Measurements from ENCODE around the gene DUSP21.
"Not testable (repeated sequence)": the region's sequence is repeated elsewhere in the genome, so short reads cannot be mapped to it uniquely, and the experiment has no call there.

The DUSP21 gene

GRCh38 chrX:44843753-44844152 is at the start of gene DUSP21:
DUSP21 (plus strand) TSS chrX:44844021; CDS start chrX:44844133, 112 bp downstream.
- no peak for DNase-seq (ENCODE audit: low read depth)

GRCh38 chrX:44795945-44796450 is 47.8 kb upstream of the DUSP21 start:
- DNase-seq (ENCODE audit: low read depth) = no peak

- DNase-seq (ENCODE audit: low read depth) = no peak
Measured at GRCh38 chrX:44802613-44803012, 41.2 kb upstream of the DUSP21 start.

GRCh38 chrX:44815681-44816080 is 28.1 kb upstream of the DUSP21 start:
- no peak for DNase-seq (ENCODE audit: low read depth)

GRCh38 chrX:44816367-44816766 is 27.5 kb upstream of the DUSP21 start:
- DNase-seq (ENCODE audit: low read depth) = no peak

- no peak for DNase-seq (ENCODE audit: low read depth)
Measured at GRCh38 chrX:44817029-44817428, 26.8 kb upstream of the DUSP21 start.

- DNase-seq (ENCODE audit: low read depth) = no peak
Measured at GRCh38 chrX:44822601-44823000, 21.2 kb upstream of the DUSP21 start.

GRCh38 chrX:44823193-44823592 is 20.6 kb upstream of the DUSP21 start:
- DNase-seq (ENCODE audit: low read depth) = not testable (repeated sequence)

- DNase-seq (ENCODE audit: low read depth) = no peak
Measured at GRCh38 chrX:44828008-44828605, 15.7 kb upstream of the DUSP21 start.

GRCh38 chrX:44829832-44830231 is 14.0 kb upstream of the DUSP21 start:
- DNase-seq (ENCODE audit: low read depth) = no peak

GRCh38 chrX:44842550-44843317 is 1.1 kb upstream of the DUSP21 start:
- no peak for DNase-seq (ENCODE audit: low read depth)

- DNase-seq (ENCODE audit: low read depth) = no peak
Measured at GRCh38 chrX:44843318-44843702, 511 bp upstream of the DUSP21 start.

- DNase-seq (ENCODE audit: low read depth) = no peak
Measured at GRCh38 chrX:44844204-44844603, 383 bp downstream of the DUSP21 start.

GRCh38 chrX:44850891-44851290 is 7.1 kb downstream of the DUSP21 start:
- DNase-seq (ENCODE audit: low read depth) = not testable (repeated sequence)

- no peak for DNase-seq (ENCODE audit: low read depth)
Measured at GRCh38 chrX:44871114-44871645, 27.4 kb downstream of the DUSP21 start.

GRCh38 chrX:44871931-44872820 is 28.4 kb downstream of the DUSP21 start:
- DNase-seq (ENCODE audit: low read depth) = peak; percentile 39

GRCh38 chrX:44872821-44873414 is 29.1 kb downstream of the DUSP21 start, which contains the start of gene KDM6A:
KDM6A (plus strand) TSS chrX:44873188; CDS start chrX:44873552, 364 bp downstream.
- peak; percentile 100 for DNase-seq (ENCODE audit: low read depth)

GRCh38 chrX:44873415-44874276 is 29.8 kb downstream of the DUSP21 start:
- peak; percentile 29 for DNase-seq (ENCODE audit: low read depth)

- DNase-seq (ENCODE audit: low read depth) = peak; percentile 28
Measured at GRCh38 chrX:44874420-44875184, 30.8 kb downstream of the DUSP21 start.

GRCh38 chrX:44875185-44875489 is 31.3 kb downstream of the DUSP21 start:
- DNase-seq (ENCODE audit: low read depth) = no peak

Measured in activated gamma-delta T cell treated with anti-CD3 and anti-CD28 coated beads, Interleukin-2, amount 50 U/mL, for 16 hours (primary cell).